ENCODE measurements around the gene SPINK13.

GRCh38 chr5:148333262-148333849 lies 64.8 kb downstream of the SPINK13 start:
- TF ChIP-seq EZH2 (IDR thresholded peaks at IDR 0.05; ENCODE audit: insufficient read depth, low read length) (no peak), CTCF (IDR thresholded peaks at IDR 0.05; ENCODE audit: insufficient read depth, low read depth, low read length) (no peak)

Measured in astrocyte (in vitro differentiated cells and primary cell).